GM23338 (cell line): Measurements from ENCODE around the gene SSH2. TPM values are rescaled to one million over a fixed set of nuclear protein-coding genes. Genes with fewer than 3 reads are reported as not detected.

ENCODE experiments used
- ATAC-seq: fragments of 200-7000 bp; cut with Tn5 transposase; 3 replicates; pipeline ENCODE4 v1.9.1; 2020
- DNase-seq: peaks from one replicate; pipeline ENCODE4 v3.0.0-alpha.2; 2015; ENCODE audit warnings: low spot score
- H2AFZ ChIP-seq: fragments of 200-600 bp; sonication (generic); 2 replicates; pipeline ENCODE4 v1.8.0; 2016; ENCODE audit warnings: antibody characterized with exemption, mild to moderate bottlenecking, moderate library complexity
- H3F3A ChIP-seq: fragments of 200-600 bp; sonication (generic); replicated peaks from 2 replicates; pipeline ENCODE4 v1.8.0; 2017; ENCODE audit warnings: antibody characterized with exemption, mixed run types, low read depth
- H3K27ac ChIP-seq: fragments of 200-600 bp; sonication (generic); 2 replicates; pipeline ENCODE4 v1.6.1; 2016; ENCODE audit warnings: low read depth
- H3K27me3 ChIP-seq: fragments of 200-600 bp; sonication (generic); 2 replicates; pipeline ENCODE4 v1.8.0; 2016; ENCODE audit warnings: mild to moderate bottlenecking, mixed run types, moderate library complexity; ENCODE audit not compliant: insufficient read depth
- H3K36me3 ChIP-seq: fragments of 200-600 bp; sonication (generic); 2 replicates; pipeline ENCODE4 v1.8.0; 2016; ENCODE audit warnings: mild to moderate bottlenecking; ENCODE audit not compliant: insufficient read depth
- H3K4me1 ChIP-seq: fragments of 200-600 bp; sonication (generic); 2 replicates; pipeline ENCODE4 v1.8.0; 2016; ENCODE audit warnings: mild to moderate bottlenecking, moderate library complexity; ENCODE audit not compliant: insufficient read depth
- H3K4me2 ChIP-seq: fragments of 200-600 bp; sonication (generic); 2 replicates; pipeline ENCODE4 v1.7.1; 2017; ENCODE audit warnings: mixed run types
- H3K4me3 ChIP-seq: fragments of 200-600 bp; sonication (generic); 2 replicates; pipeline ENCODE4 v1.6.1; 2016; ENCODE audit warnings: mixed run types
- H3K79me2 ChIP-seq: fragments of 200-600 bp; sonication (generic); replicated peaks from 2 replicates; pipeline ENCODE4 v1.8.0; 2017; ENCODE audit warnings: mild to moderate bottlenecking; ENCODE audit not compliant: insufficient read depth
- H3K9me2 ChIP-seq: fragments of 200-600 bp; sonication (generic); 2 replicates; pipeline ENCODE4 v1.8.0; 2017; ENCODE audit not compliant: insufficient read depth
- H4K20me1 ChIP-seq: fragments of 200-600 bp; sonication (generic); replicated peaks from 2 replicates; pipeline ENCODE4 v1.8.0; 2017; ENCODE audit warnings: mild to moderate bottlenecking; ENCODE audit not compliant: insufficient read depth
- H3K27ac Mint-ChIP-seq: 2 replicates; pipeline ENCODE4 v1.8.0; 2020; ENCODE audit warnings: inconsistent platforms, mild to moderate bottlenecking, moderate library complexity, mixed read lengths
- H3K27me3 Mint-ChIP-seq: 3 replicates; pipeline ENCODE4 v1.8.0; 2022; ENCODE audit warnings: low read depth, mild to moderate bottlenecking, moderate library complexity, mixed read lengths, inconsistent platforms; ENCODE audit not compliant: insufficient read depth, poor library complexity
- H3K36me3 Mint-ChIP-seq: 3 replicates; pipeline ENCODE4 v1.8.0; 2021; ENCODE audit warnings: low read depth, mild to moderate bottlenecking, inconsistent platforms, moderate library complexity, mixed read lengths
- H3K4me1 Mint-ChIP-seq: 3 replicates; pipeline ENCODE4 v1.8.0; 2020; ENCODE audit warnings: mild to moderate bottlenecking, inconsistent platforms, mixed read lengths
- H3K4me3 Mint-ChIP-seq: 3 replicates; pipeline ENCODE4 v1.8.0; 2021; ENCODE audit warnings: moderate library complexity, mild to moderate bottlenecking, inconsistent platforms, mixed read lengths
- H3K9me3 Mint-ChIP-seq: 3 replicates; pipeline ENCODE4 v1.8.0; 2020; ENCODE audit warnings: moderate library complexity, mild to moderate bottlenecking, inconsistent platforms, mixed read lengths
- CREB1 ChIP-seq: fragments of 250-450 bp; sonication (Bioruptor Pico); IDR thresholded peaks from 2 replicates; pipeline ENCODE4 v1.5.0; 2020; ENCODE audit warnings: low read depth, mild to moderate bottlenecking, moderate library complexity
- ETS1 ChIP-seq: IDR thresholded peaks from 2 replicates; pipeline ENCODE4 v1.6.1; 2016; ENCODE audit warnings: antibody characterized with exemption
- JUNB ChIP-seq: IDR thresholded peaks from one replicate; pipeline ENCODE4 v1.6.1; 2016; ENCODE audit warnings: antibody characterized with exemption; ENCODE audit not compliant: unreplicated experiment
- POLR2AphosphoS5 ChIP-seq: IDR thresholded peaks from 2 replicates; pipeline ENCODE4 v1.6.1; 2016; ENCODE audit warnings: antibody characterized with exemption, low read depth
- REST ChIP-seq: IDR thresholded peaks from one replicate; pipeline ENCODE4 v1.6.1; 2018; ENCODE audit warnings: antibody characterized with exemption; ENCODE audit not compliant: unreplicated experiment
- STAT1 ChIP-seq: IDR thresholded peaks from one replicate; pipeline ENCODE4 v1.6.1; 2016; ENCODE audit warnings: antibody characterized with exemption; ENCODE audit not compliant: unreplicated experiment
- ZNF114 ChIP-seq: fragments of 250-450 bp; sonication (Bioruptor Pico); IDR thresholded peaks from 2 replicates; pipeline ENCODE4 v1.5.0; 2020; ENCODE audit warnings: mild to moderate bottlenecking, moderate library complexity
- ZNF331 ChIP-seq: fragments of 250-450 bp; sonication (Bioruptor Pico); IDR thresholded peaks from 2 replicates; pipeline ENCODE4 v1.5.0; 2020; ENCODE audit warnings: low read depth, mild to moderate bottlenecking, moderate library complexity
- polyA plus RNA-seq: library from polyadenylated mRNA; unstranded; fragments of >200 nt; fragmentation: Nextera tagmentation; extraction: Ambion mirVana; gene quantifications from 2 replicates; pipeline ENCODE4 v1.2.1, GENCODE V29; 2016
- total RNA-seq: library from RNA; depleted of rRNA; stranded (reverse); fragments of >200 nt; shearing (Covaris generic); gene quantifications from 2 replicates; pipeline ENCODE4 v1.2.3, GENCODE V29; 2014
- TF ChIP-seq, protein P1 (sequence below), 2 experiments: fragments of 200-600 bp in 1 of 2; sonication (generic) in 1 of 2; conservative IDR thresholded peaks; 2 replicates each; pipeline versions ENCODE4 v1.5.1 to v1.6.1; 2016 to 2017; ENCODE audit warnings: antibody characterized with exemption in 2 of 2, low read depth in 2 of 2, mild to moderate bottlenecking in 2 of 2, moderate library complexity in 1 of 2

Gene SSH2
- total and polyA plus RNA-seq, 2 experiments from 2014 or later: 9.9 to 12.1 TPM

GRCh38 chr17:29758255-29758654 is 171.8 kb downstream of the SSH2 start:
- H3K4me3 Mint-ChIP-seq: no peak overlapping the region
- Histone ChIP-seq H3F3A (no peaks in the 10 kb centered on the region; the same call in 1 of the 2 replicates), H3K36me3 (no peaks in the 10 kb centered on the region), H3K27ac (no peak overlapping the region), H4K20me1 (no peaks in the 10 kb centered on the region), H3K4me2 (no peak overlapping the region), H3K4me3 (no peak overlapping the region), H3K4me1 (peaks cover 7% of the 10 kb centered on the region), H2AFZ (no peak overlapping the region), H3K79me2 (no peaks in the 10 kb centered on the region), H3K9me2 (no peaks in the 10 kb centered on the region), H3K27me3 (peaks cover 16% of the 10 kb centered on the region)
- TF ChIP-seq REST: no peak
- TF ChIP-seq STAT1: no peak
- no peaks in the 10 kb centered on the region for H3K9me3 Mint-ChIP-seq
- no peaks in the 10 kb centered on the region for H3K36me3 Mint-ChIP-seq
- peaks cover 12% of the 10 kb centered on the region; the same call in 2 of the 3 replicates for H3K4me1 Mint-ChIP-seq
- DNase-seq (no peak), ATAC-seq (no peak)
- H3K27me3 Mint-ChIP-seq: peaks cover 10% of the 10 kb centered on the region
- no peak overlapping the region for H3K27ac Mint-ChIP-seq

DNA sequence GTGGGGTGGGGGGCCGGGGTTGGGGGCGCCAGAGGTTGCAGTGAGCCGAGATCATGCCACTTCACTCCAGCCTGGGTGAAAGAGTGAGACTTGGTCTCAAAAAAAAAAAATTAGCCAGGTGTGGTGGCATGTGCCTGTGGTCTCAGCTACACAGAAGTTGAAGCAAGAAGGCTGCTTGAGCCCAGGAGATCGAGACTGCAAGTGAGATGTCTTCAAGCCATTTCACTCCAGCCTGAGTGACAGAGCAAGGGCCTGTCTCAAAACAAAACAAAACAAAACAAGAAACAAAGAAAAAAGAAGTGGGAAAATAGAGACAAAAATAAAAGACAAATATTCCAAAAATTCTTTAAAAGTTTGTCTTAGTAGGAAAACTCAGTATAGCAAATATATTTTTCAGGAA is 172.2 kb downstream of the SSH2 start:
- no peaks in the 10 kb centered on the region for H3K36me3 ChIP-seq
- H3F3A ChIP-seq: no peaks in the 10 kb centered on the region; the same call in 1 of the 2 replicates
- Mint-ChIP-seq H3K9me3 (no peaks in the 10 kb centered on the region), H3K4me1 (peaks cover 12% of the 10 kb centered on the region; the same call in 2 of the 3 replicates), H3K27ac (no peak overlapping the region), H3K27me3 (peaks cover 10% of the 10 kb centered on the region), H3K4me3 (no peak overlapping the region), H3K36me3 (no peaks in the 10 kb centered on the region)
- TF ChIP-seq POLR2AphosphoS5: no peak
- no peak overlapping the region for H3K4me3 ChIP-seq
- DNase-seq: no peak
- H3K27me3 ChIP-seq: peaks cover 16% of the 10 kb centered on the region
- ATAC-seq: no peak
- H3K9me2 ChIP-seq: no peaks in the 10 kb centered on the region
- H3K27ac ChIP-seq: no peak overlapping the region
- no peaks in the 10 kb centered on the region for H3K79me2 ChIP-seq
- peaks cover 7% of the 10 kb centered on the region for H3K4me1 ChIP-seq
- H3K4me2 ChIP-seq: no peak overlapping the region
- H4K20me1 ChIP-seq: no peaks in the 10 kb centered on the region
- H2AFZ ChIP-seq: no peak overlapping the region

DNA sequence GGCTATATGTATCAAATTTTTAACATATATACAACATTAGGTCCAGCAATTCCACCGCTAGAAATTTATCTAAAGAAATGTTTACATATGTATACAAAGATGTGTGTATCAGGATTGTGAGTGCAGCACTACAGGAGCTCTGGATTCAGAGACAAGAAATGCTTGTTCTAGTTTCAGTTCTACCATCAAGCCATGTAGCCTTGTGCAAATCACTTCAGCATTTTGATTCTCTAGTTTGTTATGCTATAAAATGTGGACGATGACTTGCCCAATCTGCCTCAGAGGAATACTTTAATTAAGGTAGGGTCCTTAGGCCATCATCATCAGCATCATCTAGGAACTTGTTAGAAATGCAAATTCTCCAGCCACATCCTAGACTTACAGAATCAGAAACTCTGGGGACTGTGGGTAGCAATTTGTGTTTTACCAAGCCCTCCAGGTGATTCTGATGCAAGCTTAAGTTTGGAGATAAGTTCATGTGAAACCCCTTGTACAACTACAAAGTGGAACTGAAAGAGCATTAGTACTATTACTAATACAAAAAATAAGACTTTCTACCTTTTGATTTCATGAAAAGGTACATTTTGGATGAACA is 176.1 kb downstream of the SSH2 start:
- no peak overlapping the region for H3K27ac ChIP-seq
- no peaks in the 10 kb centered on the region for H3K36me3 Mint-ChIP-seq
- H3K4me3 Mint-ChIP-seq: no peak overlapping the region
- no peaks in the 10 kb centered on the region for H3K4me1 Mint-ChIP-seq
- no peak for DNase-seq
- H3K4me1 ChIP-seq: no peaks in the 10 kb centered on the region
- H3K27me3 ChIP-seq: no peaks in the 10 kb centered on the region
- H3K9me2 ChIP-seq: no peaks in the 10 kb centered on the region
- H3K27ac Mint-ChIP-seq: no peak overlapping the region
- no peaks in the 10 kb centered on the region for H3K79me2 ChIP-seq
- H3K4me3 ChIP-seq: no peak overlapping the region
- peaks cover 2% of the 10 kb centered on the region for H3K27me3 Mint-ChIP-seq
- H4K20me1 ChIP-seq: no peaks in the 10 kb centered on the region
- H3K36me3 ChIP-seq: no peaks in the 10 kb centered on the region
- no peak for ATAC-seq
- H3K4me2 ChIP-seq: no peak overlapping the region
- H2AFZ ChIP-seq: no peak overlapping the region
- no peaks in the 10 kb centered on the region for H3K9me3 Mint-ChIP-seq
- H3F3A ChIP-seq: no peaks in the 10 kb centered on the region
- TF ChIP-seq, protein P1, sequence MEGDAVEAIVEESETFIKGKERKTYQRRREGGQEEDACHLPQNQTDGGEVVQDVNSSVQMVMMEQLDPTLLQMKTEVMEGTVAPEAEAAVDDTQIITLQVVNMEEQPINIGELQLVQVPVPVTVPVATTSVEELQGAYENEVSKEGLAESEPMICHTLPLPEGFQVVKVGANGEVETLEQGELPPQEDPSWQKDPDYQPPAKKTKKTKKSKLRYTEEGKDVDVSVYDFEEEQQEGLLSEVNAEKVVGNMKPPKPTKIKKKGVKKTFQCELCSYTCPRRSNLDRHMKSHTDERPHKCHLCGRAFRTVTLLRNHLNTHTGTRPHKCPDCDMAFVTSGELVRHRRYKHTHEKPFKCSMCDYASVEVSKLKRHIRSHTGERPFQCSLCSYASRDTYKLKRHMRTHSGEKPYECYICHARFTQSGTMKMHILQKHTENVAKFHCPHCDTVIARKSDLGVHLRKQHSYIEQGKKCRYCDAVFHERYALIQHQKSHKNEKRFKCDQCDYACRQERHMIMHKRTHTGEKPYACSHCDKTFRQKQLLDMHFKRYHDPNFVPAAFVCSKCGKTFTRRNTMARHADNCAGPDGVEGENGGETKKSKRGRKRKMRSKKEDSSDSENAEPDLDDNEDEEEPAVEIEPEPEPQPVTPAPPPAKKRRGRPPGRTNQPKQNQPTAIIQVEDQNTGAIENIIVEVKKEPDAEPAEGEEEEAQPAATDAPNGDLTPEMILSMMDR (conservative IDR thresholded peaks at IDR 0.05; ENCODE audit: low read depth in 2 of 2): no peak
- TF ChIP-seq ZNF331 (CRISPR knock-in tag): no peak
- TF ChIP-seq CREB1 (CRISPR knock-in tag): no peak
- TF ChIP-seq STAT1: no peak
- no peak for TF ChIP-seq ZNF114 (CRISPR knock-in tag)
- no peak for TF ChIP-seq REST
- no peak for TF ChIP-seq JUNB
- no peak for TF ChIP-seq ETS1
- no peak for TF ChIP-seq POLR2AphosphoS5
